HL-60 (cell line): Measurements from ENCODE around the gene ENPEP.

Source experiments
- DNase-seq, 2 experiments: peaks; one replicate each; pipeline ENCODE4 v3.0.0-alpha.2; 2010 to 2020; ENCODE audit warnings: low read depth in 1 of 2, low spot score in 1 of 2
- H3K27ac ChIP-seq: fragments of 250-450 bp; sonication (Bioruptor Pico); replicated peaks from 2 replicates; pipeline ENCODE4 v1.5.1; 2020; ENCODE audit warnings: mild to moderate bottlenecking, moderate library complexity
- H3K27me3 ChIP-seq: fragments of 250-450 bp; sonication (Bioruptor Pico); 2 replicates; pipeline ENCODE4 v1.5.1; 2021; ENCODE audit warnings: mild to moderate bottlenecking, moderate library complexity; ENCODE audit not compliant: insufficient read depth, poor library complexity, severe bottlenecking
- H3K4me3 ChIP-seq: replicated peaks from 2 replicates; pipeline ENCODE4 v1.5.1; 2011; ENCODE audit warnings: mild to moderate bottlenecking, control low read depth, low read length; ENCODE audit not compliant: insufficient read depth
- GABPA ChIP-seq: IDR thresholded peaks from 2 replicates; pipeline ENCODE4 v1.6.1; 2012; ENCODE audit warnings: low read depth
- POLR2AphosphoS5 ChIP-seq: IDR thresholded peaks from 2 replicates; pipeline ENCODE4 v1.6.1; 2012; ENCODE audit warnings: low read depth
- SPI1 ChIP-seq: IDR thresholded peaks from 2 replicates; pipeline ENCODE4 v1.6.1; 2012; ENCODE audit warnings: low read depth, mild to moderate bottlenecking, borderline replicate concordance
- TF ChIP-seq, protein P1 (sequence below): IDR thresholded peaks from one replicate; pipeline ENCODE4 v1.5.1; 2011; ENCODE audit warnings: low read length, control low read depth, inconsistent platforms; ENCODE audit not compliant: insufficient read depth
- TF ChIP-seq, protein P2 (sequence below): IDR thresholded peaks from 2 replicates; pipeline ENCODE4 v1.6.1; 2012; ENCODE audit warnings: low read depth; ENCODE audit not compliant: insufficient replicate concordance

The ENPEP gene

DNA sequence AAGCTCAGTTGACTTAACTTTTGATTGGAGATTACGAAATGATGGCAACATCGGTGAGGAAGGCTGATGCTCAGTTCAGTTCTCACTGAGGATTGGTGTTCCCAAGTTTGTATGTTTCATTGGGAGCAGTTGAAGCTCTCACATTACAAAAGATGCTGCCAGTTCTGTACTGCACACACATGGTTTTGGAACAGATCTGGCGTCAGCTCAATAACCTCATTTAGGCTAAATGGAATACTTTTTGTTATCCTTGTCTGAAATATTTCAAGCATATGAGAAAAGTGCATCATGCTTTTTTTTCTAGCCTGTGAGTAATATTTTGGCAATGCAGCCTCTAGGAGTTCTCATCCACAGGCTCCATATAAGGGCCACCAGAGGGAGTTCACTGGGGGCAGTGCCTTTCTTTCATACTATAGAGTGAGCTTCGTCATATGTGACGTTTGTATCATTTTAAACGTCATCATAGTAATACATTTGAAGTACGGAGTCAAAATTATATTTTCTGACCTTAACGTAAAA, 4.1 kb downstream of the ENPEP start:
- no peak for DNase-seq
- TF ChIP-seq POLR2AphosphoS5: no peak
- TF ChIP-seq, protein P1, sequence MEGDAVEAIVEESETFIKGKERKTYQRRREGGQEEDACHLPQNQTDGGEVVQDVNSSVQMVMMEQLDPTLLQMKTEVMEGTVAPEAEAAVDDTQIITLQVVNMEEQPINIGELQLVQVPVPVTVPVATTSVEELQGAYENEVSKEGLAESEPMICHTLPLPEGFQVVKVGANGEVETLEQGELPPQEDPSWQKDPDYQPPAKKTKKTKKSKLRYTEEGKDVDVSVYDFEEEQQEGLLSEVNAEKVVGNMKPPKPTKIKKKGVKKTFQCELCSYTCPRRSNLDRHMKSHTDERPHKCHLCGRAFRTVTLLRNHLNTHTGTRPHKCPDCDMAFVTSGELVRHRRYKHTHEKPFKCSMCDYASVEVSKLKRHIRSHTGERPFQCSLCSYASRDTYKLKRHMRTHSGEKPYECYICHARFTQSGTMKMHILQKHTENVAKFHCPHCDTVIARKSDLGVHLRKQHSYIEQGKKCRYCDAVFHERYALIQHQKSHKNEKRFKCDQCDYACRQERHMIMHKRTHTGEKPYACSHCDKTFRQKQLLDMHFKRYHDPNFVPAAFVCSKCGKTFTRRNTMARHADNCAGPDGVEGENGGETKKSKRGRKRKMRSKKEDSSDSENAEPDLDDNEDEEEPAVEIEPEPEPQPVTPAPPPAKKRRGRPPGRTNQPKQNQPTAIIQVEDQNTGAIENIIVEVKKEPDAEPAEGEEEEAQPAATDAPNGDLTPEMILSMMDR: no peak
- TF ChIP-seq, protein P2, sequence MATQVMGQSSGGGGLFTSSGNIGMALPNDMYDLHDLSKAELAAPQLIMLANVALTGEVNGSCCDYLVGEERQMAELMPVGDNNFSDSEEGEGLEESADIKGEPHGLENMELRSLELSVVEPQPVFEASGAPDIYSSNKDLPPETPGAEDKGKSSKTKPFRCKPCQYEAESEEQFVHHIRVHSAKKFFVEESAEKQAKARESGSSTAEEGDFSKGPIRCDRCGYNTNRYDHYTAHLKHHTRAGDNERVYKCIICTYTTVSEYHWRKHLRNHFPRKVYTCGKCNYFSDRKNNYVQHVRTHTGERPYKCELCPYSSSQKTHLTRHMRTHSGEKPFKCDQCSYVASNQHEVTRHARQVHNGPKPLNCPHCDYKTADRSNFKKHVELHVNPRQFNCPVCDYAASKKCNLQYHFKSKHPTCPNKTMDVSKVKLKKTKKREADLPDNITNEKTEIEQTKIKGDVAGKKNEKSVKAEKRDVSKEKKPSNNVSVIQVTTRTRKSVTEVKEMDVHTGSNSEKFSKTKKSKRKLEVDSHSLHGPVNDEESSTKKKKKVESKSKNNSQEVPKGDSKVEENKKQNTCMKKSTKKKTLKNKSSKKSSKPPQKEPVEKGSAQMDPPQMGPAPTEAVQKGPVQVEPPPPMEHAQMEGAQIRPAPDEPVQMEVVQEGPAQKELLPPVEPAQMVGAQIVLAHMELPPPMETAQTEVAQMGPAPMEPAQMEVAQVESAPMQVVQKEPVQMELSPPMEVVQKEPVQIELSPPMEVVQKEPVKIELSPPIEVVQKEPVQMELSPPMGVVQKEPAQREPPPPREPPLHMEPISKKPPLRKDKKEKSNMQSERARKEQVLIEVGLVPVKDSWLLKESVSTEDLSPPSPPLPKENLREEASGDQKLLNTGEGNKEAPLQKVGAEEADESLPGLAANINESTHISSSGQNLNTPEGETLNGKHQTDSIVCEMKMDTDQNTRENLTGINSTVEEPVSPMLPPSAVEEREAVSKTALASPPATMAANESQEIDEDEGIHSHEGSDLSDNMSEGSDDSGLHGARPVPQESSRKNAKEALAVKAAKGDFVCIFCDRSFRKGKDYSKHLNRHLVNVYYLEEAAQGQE: no peak
- TF ChIP-seq GABPA: no peak
- TF ChIP-seq SPI1: no peak
- Histone ChIP-seq H3K4me3 (no peak overlapping the region), H3K27me3 (no peaks in the 10 kb centered on the region), H3K27ac (no peak overlapping the region)

DNA sequence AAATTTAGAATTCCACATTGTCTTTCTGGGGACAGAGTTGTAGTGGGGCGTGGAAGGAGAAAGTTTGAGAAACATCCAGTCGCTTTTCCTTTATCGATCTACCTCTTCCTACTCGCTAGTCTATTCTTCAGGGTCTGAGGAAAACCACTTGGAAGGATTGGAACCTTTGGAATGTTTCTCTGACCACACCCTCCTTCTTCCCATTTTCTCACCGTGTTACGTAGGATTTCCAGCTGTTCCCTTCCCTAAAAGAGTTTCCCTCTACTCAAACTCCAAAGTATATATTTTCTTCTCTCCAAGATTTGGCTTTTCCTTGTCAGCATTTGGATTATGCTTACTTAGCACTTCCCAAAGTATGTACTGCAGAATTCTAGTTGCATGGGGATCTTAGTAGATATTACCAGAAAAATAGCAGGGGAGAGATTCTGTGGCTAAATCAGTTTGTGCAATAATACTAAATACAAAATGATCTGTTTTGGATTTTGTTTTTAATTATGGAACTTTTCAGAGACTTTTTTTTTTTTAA, 4.9 kb downstream of the ENPEP start:
- no peaks in the 10 kb centered on the region for H3K27me3 ChIP-seq
- H3K27ac ChIP-seq: no peak overlapping the region
- no peak overlapping the region for H3K4me3 ChIP-seq
- no peak for DNase-seq
- TF ChIP-seq POLR2AphosphoS5 (no peak), SPI1 (no peak), GABPA (no peak)
- TF ChIP-seq, protein P1: no peak
- TF ChIP-seq, protein P2: no peak

DNA sequence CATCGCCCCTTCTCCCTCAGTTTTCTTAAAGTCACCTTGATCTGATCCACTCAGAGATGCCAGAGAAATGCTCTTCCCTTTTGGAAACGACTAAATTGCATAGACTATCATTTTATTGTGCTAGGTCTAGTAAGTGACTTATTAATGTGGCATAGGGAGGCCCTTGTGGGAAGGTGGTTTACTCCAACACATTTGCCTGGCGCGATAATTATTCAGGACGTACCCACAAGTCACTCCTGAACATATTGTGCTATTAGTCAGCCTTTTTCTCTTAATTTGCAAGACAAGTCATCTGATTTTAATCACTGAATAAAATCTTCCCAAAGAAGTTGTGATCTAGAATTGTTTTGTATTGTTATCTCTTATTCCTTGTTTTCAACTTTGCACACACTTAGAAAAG, 7.6 kb downstream of the ENPEP start:
- no peak overlapping the region for H3K4me3 ChIP-seq
- no peak overlapping the region for H3K27ac ChIP-seq
- DNase-seq: no peak
- TF ChIP-seq, protein P1: no peak
- no peak for TF ChIP-seq POLR2AphosphoS5
- H3K27me3 ChIP-seq: no peaks in the 10 kb centered on the region

DNA sequence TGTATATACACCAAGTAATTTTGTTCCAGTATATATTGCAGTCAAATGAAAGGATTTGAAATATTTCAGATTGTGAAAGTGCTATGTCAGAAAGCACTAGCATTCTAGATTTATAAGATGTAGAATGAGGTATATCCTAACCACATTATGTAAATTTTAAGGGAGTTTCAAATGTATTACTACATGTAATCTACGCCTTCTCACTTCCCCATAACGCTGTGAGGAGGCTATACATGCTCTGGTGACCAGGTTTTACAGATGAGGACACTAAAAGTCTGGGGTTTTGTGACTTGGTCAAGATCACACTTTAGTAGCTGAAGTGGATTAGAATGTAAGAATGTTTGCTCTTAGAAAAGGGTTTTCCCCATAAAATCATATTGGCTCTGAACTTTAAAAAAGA, 8.1 kb downstream of the ENPEP start:
- no peak for DNase-seq
- no peak overlapping the region for H3K27ac ChIP-seq

More for the DNA sequence above, 8.1 kb downstream of the ENPEP start:
- Histone ChIP-seq H3K4me3 (no peak overlapping the region), H3K27me3 (no peaks in the 10 kb centered on the region)
- TF ChIP-seq SPI1 (no peak), GABPA (no peak), POLR2AphosphoS5 (no peak)
- TF ChIP-seq, protein P2: no peak
- TF ChIP-seq, protein P1: no peak
